ENCODE measurements around the gene FAM168A. TPM values are rescaled to one million over a fixed set of nuclear protein-coding genes. Genes with fewer than 3 reads are reported as not detected.

The FAM168A gene
- total and polyA plus RNA-seq, 10 donors: 2.7 to 33.2 (median 22.7) TPM

DNA sequence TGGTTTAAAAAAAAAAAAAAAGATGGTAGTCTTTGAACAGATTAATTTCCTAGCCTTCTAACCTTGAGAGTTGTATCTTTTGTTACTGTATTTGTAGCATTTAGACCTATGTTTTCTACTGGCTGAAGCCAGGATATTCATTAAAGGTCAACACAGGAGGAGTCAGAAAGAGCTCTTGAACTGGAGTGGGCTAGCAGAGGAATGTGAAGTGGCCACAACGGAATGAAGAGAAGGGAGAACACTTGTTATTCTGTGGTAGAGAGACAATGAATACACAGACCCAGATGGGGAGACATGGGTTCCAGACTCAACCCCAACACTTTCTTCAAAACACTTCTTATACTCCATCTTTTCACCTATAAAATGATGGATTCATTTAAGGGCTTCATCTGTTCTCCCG is 133.6 kb downstream of the FAM168A start:
- WGBS, 5 donors: 76 to 85% (median 83%) methylated on average over 2 of the region's 2 CpGs
- no peak for DNase-seq
- Histone ChIP-seq H3K36me3 (peaks cover 0 to 7% (median 0%) of the 10 kb centered on the region in 6 donors), H3K4me1 (peaks cover 0 to 41% (median 14%) of the 10 kb centered on the region in 6 donors), H3K9me3 (no peaks in the 10 kb centered on the region), H3K27me3 (replicated peaks in 1 of 7) (no peaks in the 10 kb centered on the region), H3K27ac (no peak overlapping the region), H3K4me3 (no peak overlapping the region)
- intact Hi-C loops (cut with DNase I; ENCODE audit: low total_unique reads): no loop called here
- no peak for TF ChIP-seq POLR2A (IDR thresholded peaks at IDR 0.05)
- TF ChIP-seq, protein P1, sequence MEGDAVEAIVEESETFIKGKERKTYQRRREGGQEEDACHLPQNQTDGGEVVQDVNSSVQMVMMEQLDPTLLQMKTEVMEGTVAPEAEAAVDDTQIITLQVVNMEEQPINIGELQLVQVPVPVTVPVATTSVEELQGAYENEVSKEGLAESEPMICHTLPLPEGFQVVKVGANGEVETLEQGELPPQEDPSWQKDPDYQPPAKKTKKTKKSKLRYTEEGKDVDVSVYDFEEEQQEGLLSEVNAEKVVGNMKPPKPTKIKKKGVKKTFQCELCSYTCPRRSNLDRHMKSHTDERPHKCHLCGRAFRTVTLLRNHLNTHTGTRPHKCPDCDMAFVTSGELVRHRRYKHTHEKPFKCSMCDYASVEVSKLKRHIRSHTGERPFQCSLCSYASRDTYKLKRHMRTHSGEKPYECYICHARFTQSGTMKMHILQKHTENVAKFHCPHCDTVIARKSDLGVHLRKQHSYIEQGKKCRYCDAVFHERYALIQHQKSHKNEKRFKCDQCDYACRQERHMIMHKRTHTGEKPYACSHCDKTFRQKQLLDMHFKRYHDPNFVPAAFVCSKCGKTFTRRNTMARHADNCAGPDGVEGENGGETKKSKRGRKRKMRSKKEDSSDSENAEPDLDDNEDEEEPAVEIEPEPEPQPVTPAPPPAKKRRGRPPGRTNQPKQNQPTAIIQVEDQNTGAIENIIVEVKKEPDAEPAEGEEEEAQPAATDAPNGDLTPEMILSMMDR (IDR thresholded peaks at IDR 0.05 in 8 of 11, conservative IDR thresholded peaks at IDR 0.05 in 3 of 11): no peak
- no peak for TF ChIP-seq POLR2AphosphoS5 (IDR thresholded peaks at IDR 0.05)

DNA sequence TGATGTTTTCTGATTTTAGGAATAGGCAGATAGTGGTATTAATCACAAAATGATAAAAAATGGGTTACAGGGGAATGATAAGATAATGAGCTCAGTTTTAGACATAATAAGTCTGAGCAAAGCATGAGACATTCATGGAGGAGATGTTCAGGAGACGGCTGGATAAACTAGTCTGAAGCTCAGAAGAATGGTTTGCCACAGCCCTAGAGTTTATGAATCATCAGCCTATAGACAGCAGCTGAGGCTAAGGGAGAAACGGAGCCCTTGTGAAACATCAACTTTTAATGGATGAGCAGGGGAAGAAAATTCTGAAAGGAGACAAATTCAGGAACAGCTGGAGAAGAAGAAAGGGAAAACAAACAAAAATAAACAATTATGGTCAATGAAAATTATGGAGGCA is 134.6 kb downstream of the FAM168A start:
- 81 to 93% (median 84%) methylated on average over 2 of the region's 2 CpGs for WGBS, 5 donors

DNA sequence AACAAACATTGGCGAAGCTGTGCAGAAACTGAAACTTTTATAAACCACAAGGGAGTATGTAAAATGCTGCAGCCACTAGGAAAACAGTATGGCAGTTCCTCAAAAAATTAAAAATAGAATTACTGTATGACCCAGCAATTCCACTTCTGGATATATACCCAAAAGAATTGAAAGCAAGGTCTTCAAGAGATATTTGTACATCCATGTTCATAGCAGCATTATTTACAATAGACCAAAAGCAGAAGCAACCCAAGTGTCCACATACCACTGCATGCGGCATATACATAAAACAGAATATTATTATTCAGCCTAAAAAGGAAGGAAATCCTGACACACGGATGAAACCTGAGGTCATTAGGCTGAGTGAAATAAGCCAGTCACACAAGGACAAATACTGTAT is 135.9 kb downstream of the FAM168A start:
- Histone ChIP-seq H3K4me1 (peaks cover 0 to 33% (median 14%) of the 10 kb centered on the region in 6 donors), H3K9me3 (no peaks in the 10 kb centered on the region), H3K4me3 (no peak overlapping the region), H3K27me3 (replicated peaks in 1 of 7) (no peaks in the 10 kb centered on the region), H3K36me3 (no peaks in the 10 kb centered on the region), H3K27ac (peak overlapping the region in 5 of 8 donors; percentile 9 to 66 (median 56))
- no peak for DNase-seq
- intact Hi-C loops (cut with DNase I; ENCODE audit: low total_unique reads): no loop called here
- 24 to 34% (median 30%) methylated on average over 3 of the region's 3 CpGs for WGBS, 5 donors
- TF ChIP-seq POLR2A (IDR thresholded peaks at IDR 0.05) (no peak), POLR2AphosphoS5 (IDR thresholded peaks at IDR 0.05) (no peak)
- TF ChIP-seq, protein P1 (IDR thresholded peaks at IDR 0.05 in 8 of 11, conservative IDR thresholded peaks at IDR 0.05 in 3 of 11): no peak

More for the DNA sequence above, 134.6 kb downstream of the FAM168A start:
- Histone ChIP-seq H3K36me3 (peaks cover 0 to 4% (median 0%) of the 10 kb centered on the region in 6 donors), H3K9me3 (no peaks in the 10 kb centered on the region), H3K4me1 (peaks cover 0 to 36% (median 14%) of the 10 kb centered on the region in 6 donors), H3K27ac (no peak overlapping the region), H3K27me3 (replicated peaks in 1 of 7) (no peaks in the 10 kb centered on the region), H3K4me3 (no peak overlapping the region)
- TF ChIP-seq, protein P1 (IDR thresholded peaks at IDR 0.05 in 8 of 11, conservative IDR thresholded peaks at IDR 0.05 in 3 of 11): no peak
- TF ChIP-seq POLR2A (IDR thresholded peaks at IDR 0.05) (no peak), POLR2AphosphoS5 (IDR thresholded peaks at IDR 0.05) (no peak)
- intact Hi-C loops (cut with DNase I; ENCODE audit: low total_unique reads): no loop called here
- no peak for DNase-seq

DNA sequence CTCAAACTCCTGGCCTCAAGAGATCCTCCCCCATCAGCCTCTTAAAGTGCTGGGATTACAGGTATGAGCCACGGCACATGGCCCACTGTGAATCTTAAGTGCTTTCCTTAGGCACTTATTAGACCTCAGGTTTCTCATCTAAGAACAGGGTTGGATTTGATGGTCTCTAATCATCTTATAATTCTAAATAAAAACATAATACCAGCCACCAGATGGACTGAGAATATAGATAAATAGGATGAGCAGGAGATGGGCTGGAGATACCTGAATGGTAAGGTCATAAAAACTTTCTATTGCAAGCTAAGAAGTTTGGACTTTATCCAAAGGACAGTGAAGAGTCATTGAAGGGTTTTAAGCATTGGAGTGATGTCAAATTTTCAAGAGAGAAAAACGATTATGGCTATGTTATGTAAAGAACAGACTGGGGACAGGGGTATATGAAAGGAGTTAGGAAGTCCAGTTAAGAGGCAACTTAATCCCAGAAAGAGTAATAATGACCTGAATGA is 136.5 kb downstream of the FAM168A start:
- Histone ChIP-seq H3K36me3 (no peaks in the 10 kb centered on the region), H3K4me1 (peaks cover 0 to 28% (median 14%) of the 10 kb centered on the region in 6 donors), H3K27me3 (replicated peaks in 1 of 7) (no peaks in the 10 kb centered on the region), H3K27ac (peak overlapping the region in 4 of 8 donors; percentile 9 to 66 (median 58)), H3K4me3 (no peak overlapping the region), H3K9me3 (no peaks in the 10 kb centered on the region)
- DNase-seq: no peak
- intact Hi-C loops (cut with DNase I; ENCODE audit: low total_unique reads): no loop called here
- TF ChIP-seq, protein P1 (IDR thresholded peaks at IDR 0.05 in 8 of 11, conservative IDR thresholded peaks at IDR 0.05 in 3 of 11): no peak
- TF ChIP-seq POLR2A (IDR thresholded peaks at IDR 0.05) (no peak), POLR2AphosphoS5 (IDR thresholded peaks at IDR 0.05) (no peak)
- 47 to 54% (median 50%) methylated on average over 2 of the region's 2 CpGs for WGBS, 5 donors

Data from spleen (tissue), 11 donors.